Natural killer cell (primary cell): ENCODE measurements around the gene SCLY. TPM values are rescaled to one million over a fixed set of nuclear protein-coding genes. Genes with fewer than 3 reads are reported as not detected.

Source experiments
- ATAC-seq, 3 donors: fragments of 150-1000 bp in 2 of 3; fragments of 200-7000 bp in 1 of 3; cut with Tn5 transposase; 1 replicate in 1 of 3; 2 replicates in 2 of 3; pipeline ENCODE4 v1.10.0; 2021; ENCODE audit warnings: mild to moderate bottlenecking in 2 of 3, moderate library complexity in 2 of 3
- DNase-seq, 2 donors: peaks; one replicate each; pipeline versions ENCODE4 v3.0.0 to v3.0.0-alpha.2; 2013 to 2021; ENCODE audit warnings: mixed read lengths in 1 of 2
- H3K27ac ChIP-seq: one replicate; pipeline ENCODE4 v1.5.1; 2013; ENCODE audit warnings: mild to moderate bottlenecking, low read length
- H3K27me3 ChIP-seq: one replicate; pipeline ENCODE4 v1.6.1; 2013; ENCODE audit warnings: low read length; ENCODE audit not compliant: control insufficient read depth, insufficient read depth
- H3K36me3 ChIP-seq: one replicate; pipeline ENCODE4 v1.6.1; 2013; ENCODE audit warnings: low read length; ENCODE audit not compliant: control insufficient read depth, insufficient read depth
- H3K4me1 ChIP-seq: one replicate; pipeline ENCODE4 v1.6.1; 2013; ENCODE audit warnings: low read length; ENCODE audit not compliant: control insufficient read depth, insufficient read depth
- H3K4me3 ChIP-seq: one replicate; pipeline ENCODE4 v1.5.1; 2013; ENCODE audit warnings: low read length
- H3K9me3 ChIP-seq: one replicate; pipeline ENCODE4 v1.6.1; 2013; ENCODE audit warnings: low read length; ENCODE audit not compliant: control insufficient read depth, insufficient read depth
- H3K27ac Mint-ChIP-seq, 2 donors: one replicate each; pipeline ENCODE4 v1.8.0; 2022; ENCODE audit warnings: mild to moderate bottlenecking in 2 of 2, mixed read lengths in 2 of 2, moderate library complexity in 1 of 2
- H3K27me3 Mint-ChIP-seq, 2 donors: one replicate each; pipeline ENCODE4 v1.8.0; 2022; ENCODE audit warnings: low read depth in 2 of 2, mixed read lengths in 2 of 2
- H3K36me3 Mint-ChIP-seq: one replicate; pipeline ENCODE4 v1.8.0; 2022; ENCODE audit warnings: mixed read lengths
- H3K4me1 Mint-ChIP-seq, 2 donors: one replicate each; pipeline ENCODE4 v1.8.0; 2022; ENCODE audit warnings: mixed read lengths in 2 of 2
- H3K4me3 Mint-ChIP-seq: one replicate; pipeline ENCODE4 v1.8.0; 2022; ENCODE audit warnings: mild to moderate bottlenecking, moderate library complexity, mixed read lengths
- H3K9me3 Mint-ChIP-seq, 2 donors: one replicate each; pipeline ENCODE4 v1.8.0; 2022; ENCODE audit warnings: mixed read lengths in 2 of 2
- WGBS: methylation state at CpG from one replicate; pipeline ENCODE4 v1.1.7; 2013; ENCODE audit warnings: missing lambda C conversion rate; ENCODE audit not compliant: insufficient coverage; 5-methylcytosine and 5-hydroxymethylcytosine counted together
- intact Hi-C: fragments of 100-400 bp; cut with micrococcal nuclease; formaldehyde crosslinking; loops from one replicate; pipeline ENCODE4 v1.14.2; 2022
- total RNA-seq, 4 donors: library from RNA; stranded (reverse); fragments of 120-200 nt in 1 of 4; gene quantifications; one replicate each; pipeline versions ENCODE4 v1.2.3 to v1.2.4, GENCODE V29; 2013 to 2022
- TF ChIP-seq, protein P1 (sequence below): fragments of 200-600 bp; IDR thresholded peaks from one replicate; pipeline ENCODE4 v1.8.0; 2022; ENCODE audit warnings: antibody characterized with exemption

SCLY gene
- total RNA-seq, 3 donors from 2014 or later (not counting 1 experiment from before 2014, with no cell fraction given), result 16.3 to 24.6 (median 20.1) TPM

DNA sequence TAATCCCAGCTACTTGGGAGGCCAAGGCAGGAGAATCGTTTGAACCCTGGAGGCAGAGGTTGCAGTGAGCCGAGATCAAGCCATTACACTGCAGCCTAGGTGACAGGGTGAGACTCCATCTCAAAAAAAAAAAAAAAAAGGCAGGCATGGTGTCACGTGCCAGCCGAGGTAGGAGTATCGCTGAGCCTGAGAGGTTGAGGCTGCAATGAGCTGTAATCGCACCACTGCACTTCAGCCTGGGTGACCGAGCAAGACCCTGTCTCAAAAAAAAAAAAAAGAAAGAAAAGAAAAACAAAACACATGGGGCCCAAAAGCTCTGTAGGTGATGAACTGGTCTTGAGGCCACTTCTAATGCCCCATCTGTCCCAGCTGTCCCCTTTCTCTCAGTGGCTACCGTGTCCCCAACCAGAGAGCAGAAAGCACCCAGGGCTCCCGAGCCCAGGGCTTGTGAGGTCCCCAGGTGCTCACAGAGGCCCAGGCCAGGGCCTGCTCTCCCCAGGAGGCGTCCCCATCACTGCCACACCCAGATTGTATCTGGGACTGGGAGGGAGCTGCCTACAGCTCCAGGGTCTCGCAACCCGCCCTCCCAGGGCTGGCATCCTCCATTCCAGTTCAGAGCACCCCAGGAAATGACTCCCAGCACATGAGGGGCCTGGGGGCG, 86.2 kb downstream of the SCLY start:
- intact Hi-C loops, result no loop called here
- DNase-seq (no peak), ATAC-seq (no peak)
- peaks cover under 1% of the 10 kb centered on the region in 2 donors for H3K4me1 Mint-ChIP-seq
- peaks cover under 1% of the 10 kb centered on the region for H3K4me1 ChIP-seq
- H3K27ac Mint-ChIP-seq, result no peak overlapping the region
- H3K27ac ChIP-seq, result no peak overlapping the region
- no peaks in the 10 kb centered on the region for H3K9me3 Mint-ChIP-seq
- H3K36me3 Mint-ChIP-seq, result no peaks in the 10 kb centered on the region
- no peaks in the 10 kb centered on the region for H3K27me3 ChIP-seq
- no peak overlapping the region for H3K4me3 Mint-ChIP-seq
- no peaks in the 10 kb centered on the region for H3K27me3 Mint-ChIP-seq
- no peaks in the 10 kb centered on the region for H3K9me3 ChIP-seq
- H3K36me3 ChIP-seq, result no peaks in the 10 kb centered on the region
- 87% methylated on average over 13 of the region's 13 CpGs for WGBS
- H3K4me3 ChIP-seq, result no peak overlapping the region
- TF ChIP-seq, protein P1, sequence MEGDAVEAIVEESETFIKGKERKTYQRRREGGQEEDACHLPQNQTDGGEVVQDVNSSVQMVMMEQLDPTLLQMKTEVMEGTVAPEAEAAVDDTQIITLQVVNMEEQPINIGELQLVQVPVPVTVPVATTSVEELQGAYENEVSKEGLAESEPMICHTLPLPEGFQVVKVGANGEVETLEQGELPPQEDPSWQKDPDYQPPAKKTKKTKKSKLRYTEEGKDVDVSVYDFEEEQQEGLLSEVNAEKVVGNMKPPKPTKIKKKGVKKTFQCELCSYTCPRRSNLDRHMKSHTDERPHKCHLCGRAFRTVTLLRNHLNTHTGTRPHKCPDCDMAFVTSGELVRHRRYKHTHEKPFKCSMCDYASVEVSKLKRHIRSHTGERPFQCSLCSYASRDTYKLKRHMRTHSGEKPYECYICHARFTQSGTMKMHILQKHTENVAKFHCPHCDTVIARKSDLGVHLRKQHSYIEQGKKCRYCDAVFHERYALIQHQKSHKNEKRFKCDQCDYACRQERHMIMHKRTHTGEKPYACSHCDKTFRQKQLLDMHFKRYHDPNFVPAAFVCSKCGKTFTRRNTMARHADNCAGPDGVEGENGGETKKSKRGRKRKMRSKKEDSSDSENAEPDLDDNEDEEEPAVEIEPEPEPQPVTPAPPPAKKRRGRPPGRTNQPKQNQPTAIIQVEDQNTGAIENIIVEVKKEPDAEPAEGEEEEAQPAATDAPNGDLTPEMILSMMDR, result no peak

DNA sequence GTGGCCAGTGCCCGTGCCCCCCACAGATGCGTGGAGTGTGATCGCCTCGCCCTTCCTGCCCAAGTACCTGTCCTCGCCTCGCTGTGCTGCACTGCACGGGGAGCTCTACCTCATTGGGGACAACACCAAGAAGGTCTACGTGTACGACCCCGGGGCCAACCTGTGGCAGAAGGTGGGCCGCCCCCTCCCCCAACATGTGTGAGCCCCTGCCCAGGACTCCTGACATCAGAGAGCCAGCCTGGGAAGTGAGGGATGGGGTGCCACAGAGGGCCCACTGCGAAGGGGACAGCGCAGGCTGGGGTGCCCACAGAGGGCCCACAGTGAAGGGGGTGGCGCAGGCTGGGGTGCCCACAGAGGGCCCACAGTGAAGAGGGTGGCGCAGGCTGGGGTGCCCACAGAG, 88.2 kb downstream of the SCLY start:
- WGBS, result 81% methylated on average over 15 of the region's 15 CpGs
- no peaks in the 10 kb centered on the region for H3K36me3 Mint-ChIP-seq
- no peak overlapping the region for H3K4me3 ChIP-seq
- DNase-seq, result no peak
- no peaks in the 10 kb centered on the region for H3K4me1 Mint-ChIP-seq
- H3K36me3 ChIP-seq, result no peaks in the 10 kb centered on the region
- intact Hi-C loops, result no loop called here
- TF ChIP-seq, protein P1, result no peak
- H3K27me3 Mint-ChIP-seq, result no peaks in the 10 kb centered on the region
- H3K27me3 ChIP-seq, result no peaks in the 10 kb centered on the region
- ATAC-seq, result no peak
- no peak overlapping the region for H3K27ac Mint-ChIP-seq
- no peaks in the 10 kb centered on the region for H3K4me1 ChIP-seq
- no peaks in the 10 kb centered on the region for H3K9me3 Mint-ChIP-seq
- no peaks in the 10 kb centered on the region for H3K9me3 ChIP-seq
- no peak overlapping the region for H3K4me3 Mint-ChIP-seq
- no peak overlapping the region for H3K27ac ChIP-seq

Other genes with a start within 250 kb of the SCLY start
- 10 to 100 TPM in 1 of 3 donors, 1 to 10 TPM in 2; 3.9 to 11.0 (median 4.9) TPM for gene RAMP1, start 201.4 kb upstream of the SCLY start, total RNA-seq
- 100 to 1,000 TPM in 1 of 3 donors, 10 to 100 TPM in 2; 82.4 to 135 (median 96.1) TPM for gene UBE2F, start 94.0 kb upstream of the SCLY start, total RNA-seq
- not detected for gene ESPNL, start 39.3 kb downstream of the SCLY start, total RNA-seq
- gene KLHL30, start 77.7 kb downstream of the SCLY start, total RNA-seq, result not detected
- gene ERFE, start 98.0 kb downstream of the SCLY start, total RNA-seq, result 1 to 10 TPM in 2 of 3 donors, under 1 TPM in 1; 0.33 to 4.8 (median 4.3) TPM
- 100 to 1,000 TPM; 146 to 200 (median 183) TPM for gene ILKAP, start 142.7 kb downstream of the SCLY start, total RNA-seq
- gene HES6, start 179.0 kb downstream of the SCLY start, total RNA-seq, result 10 to 100 TPM; 11.3 to 15.4 (median 13.5) TPM
- 10 to 100 TPM; 26.3 to 32.9 (median 32.6) TPM for gene PER2, start 227.6 kb downstream of the SCLY start, total RNA-seq